Measurements from ENCODE around the gene PPIE.

The PPIE gene

DNA sequence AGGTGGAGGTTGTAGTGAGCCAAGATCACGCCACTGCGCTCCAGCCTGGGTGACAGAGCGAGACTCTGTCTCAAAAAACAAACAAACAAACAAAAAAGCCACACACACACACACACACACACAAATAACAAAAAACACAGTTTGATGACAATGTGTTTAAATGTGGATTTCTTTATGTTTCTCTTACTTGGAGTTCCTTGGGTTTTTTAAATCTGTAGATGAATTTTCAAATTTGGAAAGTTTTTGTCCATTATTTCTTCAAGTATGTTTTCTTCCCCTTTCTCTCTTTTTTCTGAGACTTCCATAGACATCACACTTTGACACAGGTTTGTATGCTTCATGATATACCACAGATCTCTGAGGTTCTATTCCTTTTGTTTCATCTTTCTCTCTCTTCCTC lies 12.1 kb upstream of the PPIE start:
- H3K4me2 ChIP-seq (ENCODE audit: insufficient read depth, low read length) = no peak overlapping the region
- H3K9me3 ChIP-seq (ENCODE audit: insufficient read depth, low read length, severe bottlenecking) = no peaks in the 10 kb centered on the region
- ATAC-seq (ENCODE audit: insufficient read depth, low read depth) (no peak), DNase-seq (no peak)
- no peaks in the 10 kb centered on the region for H3K4me1 ChIP-seq (ENCODE audit: insufficient read depth, low read length)
- H3K27ac ChIP-seq (ENCODE audit: low read length) = no peak overlapping the region
- H2AFZ ChIP-seq (ENCODE audit: low read depth, low read length) = no peak overlapping the region
- peaks cover 45% of the 10 kb centered on the region for H3K27me3 ChIP-seq (ENCODE audit: insufficient read depth, low read length, poor library complexity)
- no peak overlapping the region for H3K4me3 ChIP-seq (ENCODE audit: low read depth in 1 of 2, low read length in 2 of 2)
- no peak overlapping the region for H3K9ac ChIP-seq (ENCODE audit: low read depth, low read length)
- H4K20me1 ChIP-seq (ENCODE audit: insufficient read depth, low read length) = no peaks in the 10 kb centered on the region; the same call in 1 of the 2 replicates
- no peaks in the 10 kb centered on the region for H3K36me3 ChIP-seq (ENCODE audit: insufficient read depth, low read length)
- TF ChIP-seq, protein P1, sequence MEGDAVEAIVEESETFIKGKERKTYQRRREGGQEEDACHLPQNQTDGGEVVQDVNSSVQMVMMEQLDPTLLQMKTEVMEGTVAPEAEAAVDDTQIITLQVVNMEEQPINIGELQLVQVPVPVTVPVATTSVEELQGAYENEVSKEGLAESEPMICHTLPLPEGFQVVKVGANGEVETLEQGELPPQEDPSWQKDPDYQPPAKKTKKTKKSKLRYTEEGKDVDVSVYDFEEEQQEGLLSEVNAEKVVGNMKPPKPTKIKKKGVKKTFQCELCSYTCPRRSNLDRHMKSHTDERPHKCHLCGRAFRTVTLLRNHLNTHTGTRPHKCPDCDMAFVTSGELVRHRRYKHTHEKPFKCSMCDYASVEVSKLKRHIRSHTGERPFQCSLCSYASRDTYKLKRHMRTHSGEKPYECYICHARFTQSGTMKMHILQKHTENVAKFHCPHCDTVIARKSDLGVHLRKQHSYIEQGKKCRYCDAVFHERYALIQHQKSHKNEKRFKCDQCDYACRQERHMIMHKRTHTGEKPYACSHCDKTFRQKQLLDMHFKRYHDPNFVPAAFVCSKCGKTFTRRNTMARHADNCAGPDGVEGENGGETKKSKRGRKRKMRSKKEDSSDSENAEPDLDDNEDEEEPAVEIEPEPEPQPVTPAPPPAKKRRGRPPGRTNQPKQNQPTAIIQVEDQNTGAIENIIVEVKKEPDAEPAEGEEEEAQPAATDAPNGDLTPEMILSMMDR (IDR thresholded peaks at IDR 0.05; ENCODE audit: borderline replicate concordance, extremely low read depth, low read length, poor library complexity, severe bottlenecking) = no peak
- TF ChIP-seq EZH2 (IDR thresholded peaks at IDR 0.05; ENCODE audit: borderline replicate concordance, low read depth, low read length, severe bottlenecking) = no peak
- no peaks in the 10 kb centered on the region for H3K79me2 ChIP-seq (ENCODE audit: insufficient read depth, low read length)

DNA sequence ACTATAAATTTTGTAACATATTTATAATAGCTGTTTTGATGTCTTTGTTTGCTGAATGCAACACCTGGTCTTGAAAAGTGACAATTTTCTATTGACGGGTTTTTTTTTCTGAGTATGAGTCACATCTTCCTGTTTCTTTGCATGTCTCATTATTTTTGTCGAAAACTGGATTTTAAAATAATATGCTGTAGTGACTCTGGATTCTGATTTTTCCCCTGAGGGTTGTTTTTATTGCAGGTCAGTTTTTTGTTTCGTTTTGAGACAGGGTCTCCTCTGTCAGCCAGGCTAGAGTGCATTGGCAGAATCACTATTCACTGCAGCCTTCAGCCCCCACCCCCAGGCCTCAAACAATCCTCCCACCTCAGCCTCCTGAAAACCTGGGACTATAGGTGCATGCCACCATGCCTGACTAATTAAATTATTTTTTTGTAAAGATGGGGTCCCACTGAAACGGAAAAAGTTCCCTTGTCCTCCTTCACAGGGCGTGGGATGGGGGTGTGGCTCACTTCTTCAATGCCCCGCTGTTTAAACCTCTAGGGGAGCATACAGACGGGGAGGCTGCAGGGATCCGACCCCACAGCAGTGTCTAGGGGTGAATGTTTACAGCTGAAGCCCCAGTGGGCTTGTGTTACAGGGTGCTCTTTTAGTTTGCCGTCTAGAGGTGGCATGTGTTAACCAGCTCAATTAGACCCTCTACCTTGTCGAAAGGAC lies 11.3 kb upstream of the PPIE start:
- no peak overlapping the region for H3K4me2 ChIP-seq (ENCODE audit: insufficient read depth, low read length)
- no peak for DNase-seq
- TF ChIP-seq EZH2 (IDR thresholded peaks at IDR 0.05; ENCODE audit: borderline replicate concordance, low read depth, low read length, severe bottlenecking) = no peak
- TF ChIP-seq, protein P1 (IDR thresholded peaks at IDR 0.05; ENCODE audit: borderline replicate concordance, extremely low read depth, low read length, poor library complexity, severe bottlenecking) = no peak
- no peaks in the 10 kb centered on the region for H3K9me3 ChIP-seq (ENCODE audit: insufficient read depth, low read length, severe bottlenecking)
- no peaks in the 10 kb centered on the region for H3K79me2 ChIP-seq (ENCODE audit: insufficient read depth, low read length)
- no peaks in the 10 kb centered on the region for H3K36me3 ChIP-seq (ENCODE audit: insufficient read depth, low read length)
- H2AFZ ChIP-seq (ENCODE audit: low read depth, low read length) = no peak overlapping the region
- peaks cover 44% of the 10 kb centered on the region for H3K27me3 ChIP-seq (ENCODE audit: insufficient read depth, low read length, poor library complexity)
- ATAC-seq (ENCODE audit: insufficient read depth, low read depth) = no peak
- no peaks in the 10 kb centered on the region for H4K20me1 ChIP-seq (ENCODE audit: insufficient read depth, low read length)
- no peak overlapping the region for H3K9ac ChIP-seq (ENCODE audit: low read depth, low read length)
- H3K4me3 ChIP-seq (ENCODE audit: low read depth in 1 of 2, low read length in 2 of 2) = no peak overlapping the region
- H3K4me1 ChIP-seq (ENCODE audit: insufficient read depth, low read length) = no peaks in the 10 kb centered on the region
- no peak overlapping the region for H3K27ac ChIP-seq (ENCODE audit: low read length)

DNA sequence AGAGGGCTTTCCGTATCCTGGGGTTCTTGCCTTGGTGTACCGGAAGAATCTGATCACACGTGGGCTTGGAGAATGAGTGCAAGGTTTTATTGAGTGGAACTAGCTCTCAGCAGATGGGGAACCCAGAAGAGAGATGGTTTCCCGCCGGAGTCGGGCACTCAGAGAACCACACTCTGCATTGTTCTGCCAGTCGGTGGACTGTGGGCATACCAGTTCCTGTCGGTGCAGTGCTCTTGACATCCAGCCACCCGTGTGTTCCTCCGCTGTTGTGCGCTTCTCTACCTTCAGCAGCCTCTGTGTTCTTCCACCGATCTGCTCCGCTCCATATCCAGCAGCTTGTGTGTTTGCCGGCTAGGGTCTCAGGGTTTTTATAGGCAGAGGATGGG lies 10.8 kb upstream of the PPIE start:
- Histone ChIP-seq H2AFZ (ENCODE audit: low read depth, low read length) (no peak overlapping the region), H3K4me2 (ENCODE audit: insufficient read depth, low read length) (no peak overlapping the region), H4K20me1 (ENCODE audit: insufficient read depth, low read length) (no peaks in the 10 kb centered on the region), H3K79me2 (ENCODE audit: insufficient read depth, low read length) (no peaks in the 10 kb centered on the region), H3K9ac (ENCODE audit: low read depth, low read length) (no peak overlapping the region), H3K27ac (ENCODE audit: low read length) (no peak overlapping the region), H3K9me3 (ENCODE audit: insufficient read depth, low read length, severe bottlenecking) (no peaks in the 10 kb centered on the region), H3K4me3 (ENCODE audit: low read depth in 1 of 2, low read length in 2 of 2) (no peak overlapping the region), H3K4me1 (ENCODE audit: insufficient read depth, low read length) (no peaks in the 10 kb centered on the region), H3K36me3 (ENCODE audit: insufficient read depth, low read length) (no peaks in the 10 kb centered on the region), H3K27me3 (ENCODE audit: insufficient read depth, low read length, poor library complexity) (peaks cover 42% of the 10 kb centered on the region)
- DNase-seq = no peak
- TF ChIP-seq EZH2 (IDR thresholded peaks at IDR 0.05; ENCODE audit: borderline replicate concordance, low read depth, low read length, severe bottlenecking) = no peak
- TF ChIP-seq, protein P1 (IDR thresholded peaks at IDR 0.05; ENCODE audit: borderline replicate concordance, extremely low read depth, low read length, poor library complexity, severe bottlenecking) = no peak
- no peak for ATAC-seq (ENCODE audit: insufficient read depth, low read depth)
